GM18861 (cell line): Measurements from ENCODE around the gene ARV1.
A peak's percentile ranks its signal among the peaks of the same experiment; 100 is the strongest.

ENCODE experiments used
- ATAC-seq: cut with Tn5 transposase; IDR thresholded peaks from one replicate; pipeline ENCODE4 v1.9.1; 2021; ENCODE audit not compliant: unreplicated experiment

Gene ARV1

GRCh38 chr1:230978491-230979388, at the start of gene ARV1, which contains the start of gene TTC13:
Gene ARV1, plus strand, starts transcription at chr1:230979094. Its CDS starts 12 bp downstream, at chr1:230979106.
Gene TTC13, minus strand, starts transcription at chr1:230978861. Its CDS starts 31 bp downstream, at chr1:230978830.
- ATAC-seq = peak; percentile 86

GRCh38 chr1:230930986-230931385, 47.9 kb upstream of the ARV1 start:
- ATAC-seq = no peak

DNA sequence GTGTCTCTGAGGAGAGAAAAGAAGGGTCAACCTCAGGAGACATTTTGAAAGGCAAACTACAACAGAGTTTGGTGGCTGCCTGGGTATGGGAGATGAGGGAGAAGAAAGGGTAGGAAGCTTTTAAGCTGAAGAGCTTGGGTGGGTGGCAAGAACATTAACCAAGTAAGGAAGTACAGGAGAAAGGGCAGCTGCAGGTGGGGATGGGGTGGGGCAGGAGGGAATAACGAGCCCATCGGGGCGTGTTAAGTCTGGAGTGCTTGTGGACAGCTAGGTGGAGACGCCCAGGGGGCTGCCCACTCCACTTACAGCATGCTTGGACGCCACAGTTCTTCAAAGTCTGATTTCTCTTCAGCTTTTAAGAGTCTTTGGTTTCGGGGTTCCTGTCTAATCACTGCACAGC, 43.0 kb upstream of the ARV1 start:
- ATAC-seq = no peak

- no peak for ATAC-seq
Measured at GRCh38 chr1:230936475-230936874, 42.4 kb upstream of the ARV1 start.

DNA sequence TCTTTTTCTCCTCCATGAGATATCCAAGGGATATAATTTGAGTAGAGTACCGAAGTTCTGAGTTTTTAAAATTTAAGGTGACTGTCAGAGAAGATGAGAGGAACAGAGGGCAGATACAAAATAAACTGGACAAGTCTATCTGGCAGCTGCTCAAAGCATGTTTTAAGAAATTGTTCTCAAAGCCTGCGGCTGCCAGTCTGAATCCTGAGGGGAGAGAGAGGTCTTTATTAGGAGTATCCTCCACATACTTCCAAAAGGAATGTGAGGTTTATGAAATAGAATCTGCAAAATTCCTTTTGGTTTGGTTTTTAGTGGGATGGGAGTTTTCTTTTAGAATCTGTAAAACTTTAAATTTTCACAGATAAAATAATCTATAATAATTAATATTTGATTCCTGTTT, 41.5 kb upstream of the ARV1 start:
- no peak for ATAC-seq

- no peak for ATAC-seq
Measured at GRCh38 chr1:230938924-230939368, 39.9 kb upstream of the ARV1 start.

DNA sequence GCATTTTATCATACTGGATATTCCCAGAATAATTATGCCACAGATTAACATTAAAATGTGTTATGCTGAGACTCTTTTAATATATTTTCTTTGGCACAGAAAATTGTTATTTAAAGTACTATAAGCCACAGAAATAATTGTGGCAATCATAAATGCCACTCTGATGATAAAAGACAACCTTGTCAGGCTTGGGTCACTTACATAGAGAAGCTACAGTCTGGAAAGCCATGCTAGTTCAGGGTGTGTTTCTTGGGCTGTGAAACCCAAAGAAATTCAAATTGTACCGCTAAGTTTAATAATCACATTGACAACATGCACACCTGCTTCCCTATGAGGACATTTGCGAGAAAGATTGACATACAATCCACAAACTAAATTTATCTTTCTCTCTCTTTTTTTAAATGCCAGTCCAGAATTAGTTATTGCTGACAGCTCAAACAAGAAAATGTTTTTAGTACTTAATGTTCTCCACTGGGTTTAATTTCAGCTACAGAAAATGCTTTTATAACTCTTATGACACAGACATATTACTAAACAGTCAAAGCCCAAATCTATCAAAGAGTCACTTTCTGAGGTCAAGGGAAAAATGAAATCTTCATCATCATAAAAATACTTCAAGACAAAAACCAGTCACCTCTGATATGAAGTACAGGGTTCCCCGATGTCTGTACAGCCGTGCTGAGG, 38.9 kb upstream of the ARV1 start:
- ATAC-seq = no peak

GRCh38 chr1:230940848-230941247, 38.0 kb upstream of the ARV1 start:
- no peak for ATAC-seq

GRCh38 chr1:230943048-230943593, 35.8 kb upstream of the ARV1 start:
- no peak for ATAC-seq

DNA sequence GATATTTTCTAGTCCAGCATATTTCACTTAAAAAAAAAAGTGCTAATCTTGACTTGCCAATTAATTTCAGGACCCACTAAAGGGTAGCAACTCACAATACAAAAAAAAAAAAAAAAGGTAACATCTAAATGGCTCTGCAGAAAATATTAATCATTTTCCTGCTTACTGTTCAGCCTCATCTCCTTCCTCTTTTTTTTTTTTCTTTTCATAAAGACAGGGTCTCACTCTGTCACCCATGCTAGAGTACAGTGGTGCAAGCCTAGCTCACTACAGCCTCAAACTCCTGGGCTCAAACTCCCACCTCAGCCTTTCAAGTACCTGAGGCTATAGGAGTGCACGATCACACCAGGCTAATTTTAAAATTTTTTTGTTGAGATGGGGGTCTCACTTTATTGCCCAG, 30.6 kb upstream of the ARV1 start:
- ATAC-seq = no peak

DNA sequence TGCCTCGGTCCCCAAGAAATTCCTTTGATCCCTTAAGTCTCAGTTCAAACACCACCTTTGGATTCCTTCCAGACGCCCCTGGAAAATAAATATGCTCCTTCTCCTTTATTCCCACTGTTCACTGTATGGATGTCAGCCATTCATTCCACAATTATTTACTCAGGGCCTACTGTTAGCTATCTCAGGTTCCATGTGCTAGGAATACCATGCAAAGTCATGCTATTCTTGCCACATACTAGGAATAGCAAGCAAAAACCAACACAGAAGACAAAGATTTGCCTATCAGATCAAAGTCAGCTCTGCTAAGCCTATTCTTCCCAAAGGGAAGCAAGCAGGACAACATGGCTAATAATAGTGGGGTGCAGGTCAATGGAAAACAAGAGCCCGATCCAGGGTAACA, 30.0 kb upstream of the ARV1 start:
- no peak for ATAC-seq

DNA sequence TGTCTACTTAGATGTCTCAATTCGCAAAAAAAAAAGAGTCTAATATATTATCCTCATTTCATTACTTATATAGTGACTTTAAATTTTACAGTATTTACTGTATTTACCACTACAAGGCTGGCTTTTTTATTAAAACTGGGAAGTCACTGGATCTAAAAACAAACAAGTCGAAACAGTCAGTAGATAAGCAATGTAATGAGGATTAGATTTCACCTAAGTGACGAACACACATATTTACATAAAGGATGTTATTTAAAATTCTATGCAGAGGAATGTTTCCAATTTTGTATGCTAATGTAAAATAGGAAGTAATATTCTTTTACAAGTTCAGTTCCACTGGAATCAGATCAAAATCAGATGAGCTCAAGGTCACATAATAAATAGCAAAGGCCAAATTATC, 28.5 kb upstream of the ARV1 start:
- ATAC-seq = no peak

DNA sequence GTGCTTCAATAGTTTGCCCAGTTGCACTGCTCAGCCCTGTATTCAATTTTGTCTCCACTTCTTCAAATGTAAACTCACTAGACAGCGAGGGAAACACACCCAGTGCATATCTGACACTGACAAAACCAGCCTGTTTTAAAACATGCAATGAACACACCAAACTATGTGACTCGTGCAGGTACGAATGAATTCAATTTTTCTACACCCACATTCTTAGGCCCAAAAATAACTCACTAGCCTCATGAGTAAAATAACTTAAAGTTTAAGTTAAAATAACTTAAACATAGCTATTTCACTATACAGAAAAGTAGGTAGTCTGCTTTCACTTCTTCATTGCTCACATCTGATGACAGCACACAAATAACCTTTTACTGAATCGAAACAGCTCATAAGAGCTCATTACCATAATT, 21.3 kb upstream of the ARV1 start:
- peak; percentile 61 for ATAC-seq

DNA sequence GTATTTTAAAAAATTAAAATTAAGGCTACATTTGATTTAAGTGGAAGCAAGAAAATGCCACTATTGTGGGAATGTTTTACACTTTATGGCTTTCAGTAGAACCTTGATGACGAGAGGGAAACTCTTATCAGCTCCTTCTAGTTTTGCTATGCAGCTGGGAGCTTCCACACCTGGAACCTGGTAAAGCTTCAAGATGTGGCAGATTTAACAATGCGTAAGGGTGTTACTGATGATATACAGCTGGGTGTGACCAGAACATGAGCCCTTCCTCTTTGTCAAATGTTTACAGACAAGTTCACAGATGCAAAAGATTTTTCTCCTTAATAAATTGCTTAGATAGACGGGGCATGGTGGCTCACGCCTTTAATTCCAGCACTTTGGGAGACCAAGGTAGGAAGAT, 20.5 kb upstream of the ARV1 start:
- ATAC-seq = no peak

- ATAC-seq = no peak
Measured at GRCh38 chr1:230964896-230965295, 14.0 kb upstream of the ARV1 start.

DNA sequence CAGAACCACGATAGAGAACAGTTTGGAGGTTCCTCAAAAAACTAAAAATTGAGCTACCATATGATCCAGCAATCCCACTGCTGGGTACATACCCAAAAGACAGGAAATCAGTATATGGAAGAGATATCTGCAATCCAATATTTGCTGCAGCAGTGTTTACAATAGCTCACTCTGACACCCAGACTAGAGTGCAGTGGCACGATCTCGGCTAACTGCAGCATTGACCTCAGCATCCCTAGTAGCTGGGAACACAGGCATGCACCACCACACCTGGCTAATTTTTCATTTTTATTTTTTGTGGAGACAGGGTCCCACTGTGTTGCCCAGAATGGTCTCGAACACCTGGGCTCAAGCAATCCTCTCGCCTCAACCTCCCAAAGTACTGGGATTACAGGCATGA, 13.4 kb upstream of the ARV1 start:
- ATAC-seq = no peak

DNA sequence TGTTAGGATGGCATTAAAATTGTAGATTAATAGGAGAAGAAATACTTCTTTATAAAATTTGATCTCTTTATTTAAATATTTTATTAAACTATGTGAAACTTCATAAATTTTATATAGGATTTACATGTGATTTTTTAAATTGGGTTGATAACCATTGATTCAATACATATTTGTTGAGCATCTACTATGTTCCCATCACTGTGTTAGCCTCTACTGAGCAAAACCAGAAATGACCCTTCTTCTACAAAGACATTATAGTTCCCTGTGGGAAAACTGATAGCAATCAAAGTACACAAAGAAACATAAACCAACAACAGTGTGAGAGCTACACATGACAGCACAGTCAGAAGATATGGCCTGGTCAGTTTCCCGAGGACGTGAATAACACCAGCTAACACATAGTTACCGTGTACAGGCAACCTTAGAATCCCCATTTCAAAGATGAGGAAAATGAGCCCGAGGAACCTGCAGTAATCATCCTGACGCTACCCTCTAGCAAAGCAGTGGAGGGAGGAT, 12.5 kb upstream of the ARV1 start:
- no peak for ATAC-seq

- no peak for ATAC-seq
Measured at GRCh38 chr1:230970432-230970831, 8.5 kb upstream of the ARV1 start.

DNA sequence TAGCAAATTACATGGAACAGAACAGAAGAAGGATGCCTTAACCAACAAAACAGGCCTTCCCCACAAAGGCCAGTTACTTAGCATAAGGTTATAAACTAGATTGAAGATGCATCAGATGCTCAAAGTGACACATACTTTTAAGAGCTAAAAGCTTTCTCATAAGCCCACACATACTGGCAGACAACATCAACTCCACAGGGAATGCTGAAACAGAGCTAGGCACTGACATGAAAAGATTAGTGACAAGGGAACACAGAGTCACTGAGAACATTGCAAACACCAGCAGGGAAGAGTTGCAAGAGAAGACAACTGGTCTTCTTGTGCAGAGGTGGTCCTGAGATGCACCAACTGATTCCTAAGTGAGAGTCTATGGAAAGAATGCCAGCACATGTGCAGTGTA, 7.1 kb upstream of the ARV1 start:
- no peak for ATAC-seq

- peak; percentile 82 for ATAC-seq
Measured at GRCh38 chr1:230972855-230973271, 6.0 kb upstream of the ARV1 start.

GRCh38 chr1:230975636-230976035, 3.3 kb upstream of the ARV1 start:
- ATAC-seq = no peak

DNA sequence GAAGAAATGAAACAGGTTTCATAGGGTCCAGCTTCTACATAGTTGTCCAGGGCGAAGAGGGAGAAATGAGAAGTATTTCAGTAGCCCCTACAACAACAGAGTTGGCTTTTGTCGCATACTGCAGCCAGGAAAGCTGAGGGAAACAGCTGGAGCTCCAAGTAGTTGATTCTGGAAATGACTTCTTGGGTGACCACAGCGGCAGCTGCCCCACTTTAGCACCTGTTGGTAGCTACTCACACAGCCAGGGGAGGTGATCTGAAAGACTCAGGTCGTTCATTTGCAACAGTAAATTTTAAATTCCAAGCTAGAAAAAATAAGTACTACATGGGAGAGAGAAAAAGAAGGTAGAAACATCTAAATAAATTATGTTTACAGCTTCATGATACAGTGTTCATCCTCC, 2.5 kb upstream of the ARV1 start:
- no peak for ATAC-seq
